8988T (cell line): ENCODE results near the gene RND3.

Experiments
- DNase-seq: peaks from one replicate; pipeline ENCODE4 v3.0.0; 2011

The RND3 gene

DNA sequence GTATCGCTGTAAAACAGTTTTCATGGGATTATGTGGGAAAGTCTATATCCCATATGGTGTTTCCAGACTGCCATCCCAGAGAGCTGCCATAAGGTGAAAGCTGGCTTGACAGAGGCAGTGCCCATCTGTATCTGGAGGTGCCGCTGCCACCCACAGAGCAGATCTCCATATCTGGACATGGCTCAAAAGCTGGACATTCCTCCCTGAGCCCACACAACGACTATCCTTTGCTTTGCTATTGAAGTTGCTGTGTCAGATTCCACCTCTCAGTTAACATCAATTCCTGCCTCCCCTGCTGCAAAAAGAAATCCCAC is 55.2 kb downstream of the RND3 start:
- DNase-seq: no peak

GRCh38 chr2:150431561-150432311 is 55.7 kb downstream of the RND3 start:
- DNase-seq: no peak

DNA sequence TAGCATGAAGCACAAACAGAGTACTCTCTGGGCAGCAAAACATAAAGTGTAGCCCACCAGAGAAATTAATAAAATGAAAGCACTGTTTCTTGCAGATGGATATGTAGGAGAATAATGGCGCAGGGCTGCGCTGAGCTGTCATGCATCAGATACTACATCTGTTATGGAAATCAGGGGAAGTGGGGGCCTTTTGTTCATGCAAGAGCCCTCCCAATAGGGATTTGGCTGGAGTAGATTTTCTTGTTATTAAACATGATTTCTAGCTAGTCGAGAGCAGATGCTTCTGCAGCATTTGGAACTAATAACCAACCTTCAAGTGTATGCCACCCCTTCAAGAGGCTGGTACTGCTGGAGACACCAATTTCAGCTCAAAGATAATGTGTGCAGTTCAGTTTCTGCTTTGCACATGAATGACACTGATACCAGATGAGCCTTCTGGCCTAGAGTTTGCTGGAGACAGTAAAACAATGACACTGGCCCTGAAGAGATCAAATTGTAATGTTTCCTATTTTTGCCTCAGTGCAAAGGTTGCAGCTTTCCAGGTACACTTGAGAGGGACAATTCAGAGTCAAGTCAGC is 58.0 kb downstream of the RND3 start:
- no peak for DNase-seq

GRCh38 chr2:150428641-150429040 is 58.8 kb downstream of the RND3 start:
- DNase-seq: no peak

DNA sequence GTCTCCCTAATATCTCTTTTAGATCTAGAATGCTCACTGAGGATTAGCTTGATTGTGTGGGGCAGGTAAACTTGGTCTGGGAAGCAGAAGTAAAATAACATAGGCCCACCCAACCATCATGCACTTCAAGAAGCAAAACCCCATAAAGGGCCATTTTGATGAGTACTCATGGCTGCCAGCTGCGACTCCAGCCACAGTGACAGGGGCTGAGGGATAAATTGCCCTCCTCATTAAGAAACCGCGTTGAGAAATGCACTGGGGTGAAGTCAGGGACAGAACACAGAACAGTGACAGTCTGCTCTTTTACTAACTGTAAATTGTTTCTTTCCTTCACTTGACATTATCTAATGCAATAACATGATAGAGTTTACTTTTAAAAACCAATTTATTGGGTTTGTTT is 60.2 kb downstream of the RND3 start:
- no peak for DNase-seq

- no peak for DNase-seq
Measured at GRCh38 chr2:150426724-150427123, 60.7 kb downstream of the RND3 start.

DNA sequence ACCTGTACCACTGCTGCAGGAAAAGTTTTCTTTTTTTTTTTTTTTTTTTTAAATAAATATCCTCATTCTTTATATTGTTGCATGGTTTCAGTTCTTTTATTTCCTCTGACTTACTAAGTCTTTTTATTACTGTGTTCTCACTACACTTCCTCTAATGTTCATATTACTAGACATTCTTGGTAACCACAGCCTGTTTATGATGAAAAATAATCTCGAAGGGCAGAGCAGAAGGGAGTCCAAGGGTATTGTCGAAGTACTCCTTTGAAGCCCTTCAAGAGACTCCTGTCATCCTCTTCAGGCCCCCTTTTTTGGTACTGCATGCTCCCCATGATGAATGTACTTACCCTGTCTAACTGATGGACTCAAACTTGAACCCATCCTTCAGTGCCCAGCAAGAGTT is 61.2 kb downstream of the RND3 start:
- no peak for DNase-seq

DNA sequence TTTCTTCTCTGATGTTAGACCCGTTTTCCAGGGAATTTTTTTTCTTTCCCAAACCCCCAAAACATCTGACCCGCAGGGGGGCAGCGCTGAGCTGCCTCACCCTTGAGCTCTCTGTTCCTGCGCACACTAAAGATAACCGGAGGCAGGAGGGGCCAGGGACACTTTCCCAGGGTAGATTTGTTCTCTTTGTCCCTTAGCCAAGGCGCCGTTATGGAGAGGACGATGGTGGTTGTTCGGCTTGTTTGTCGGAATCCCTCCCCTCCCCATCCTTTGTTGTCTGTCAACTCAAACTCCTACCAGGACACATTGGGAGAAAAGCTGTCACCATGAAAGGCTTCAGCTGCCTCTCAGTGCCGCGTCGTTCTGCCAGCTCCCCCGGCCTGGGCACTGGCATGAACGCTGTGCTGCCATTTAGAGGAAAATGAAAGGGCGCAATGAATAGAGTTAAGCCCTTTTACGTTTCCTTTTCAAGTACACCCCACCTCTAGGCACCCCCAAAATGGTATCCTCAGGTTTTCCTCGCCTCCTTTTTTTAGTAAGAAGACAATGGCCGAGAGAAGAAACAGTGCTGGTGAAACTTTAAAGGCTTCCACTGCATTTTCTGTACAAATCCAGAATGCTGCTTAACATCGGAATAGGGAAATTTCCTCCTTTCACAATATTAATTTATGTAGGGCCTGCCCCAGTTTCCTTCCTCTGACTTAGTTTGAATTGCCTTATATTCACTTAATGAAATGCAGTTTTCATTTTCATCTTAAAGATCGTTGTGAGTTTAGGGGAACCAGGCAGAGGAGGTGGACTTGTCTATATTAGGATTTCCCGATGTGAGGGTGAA is 62.1 kb downstream of the RND3 start:
- DNase-seq: no peak

DNA sequence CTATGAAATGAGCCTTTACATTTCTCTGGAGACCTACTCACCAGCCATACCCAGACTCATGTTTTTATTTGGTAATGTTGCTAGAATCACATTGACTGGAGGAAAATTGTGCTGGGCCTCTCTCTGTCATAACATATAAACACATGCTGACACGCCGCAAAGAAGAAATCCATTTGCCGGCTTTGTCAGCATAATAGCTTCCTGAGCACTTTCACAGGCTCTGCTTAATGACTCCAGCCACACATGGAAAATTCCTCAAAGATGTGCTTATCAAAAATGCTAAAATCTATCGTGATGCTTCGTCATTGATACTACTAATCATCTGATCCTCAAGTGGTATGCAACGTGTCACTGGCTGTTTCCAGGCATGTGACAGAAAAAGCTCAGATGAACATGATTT is 63.1 kb downstream of the RND3 start:
- DNase-seq: no peak

- no peak for DNase-seq
Measured at GRCh38 chr2:150421126-150421651, 66.3 kb downstream of the RND3 start.

- DNase-seq: no peak
Measured at GRCh38 chr2:150418916-150419315, 68.6 kb downstream of the RND3 start.
